Uterus (tissue), 4 donors: ENCODE measurements around the gene FMN2. TPM values are rescaled to one million over a fixed set of nuclear protein-coding genes. Genes with fewer than 3 reads are reported as not detected.

Experiments
- DNase-seq, 2 donors: peaks; one replicate each; pipeline ENCODE4 v3.0.0-alpha.2; 2019 to 2020
- H3K27ac ChIP-seq, 2 donors: fragments of 200-600 bp; sonication (generic); 1 replicate in 1 of 2; 2 replicates in 1 of 2; pipeline ENCODE4 v1.5.1; 2016 to 2018
- H3K27me3 ChIP-seq, 2 donors: fragments of 200-600 bp; sonication (generic); one replicate each; pipeline ENCODE4 v1.5.1; 2018 to 2019; ENCODE audit warnings: control low read depth in 1 of 2
- H3K36me3 ChIP-seq, 2 donors: fragments of 200-600 bp; sonication (generic); one replicate each; pipeline ENCODE4 v1.5.1; 2019; ENCODE audit warnings: control low read depth in 1 of 2
- H3K4me1 ChIP-seq, 2 donors: fragments of 200-600 bp; sonication (generic); one replicate each; pipeline ENCODE4 v1.5.1; 2018 to 2019; ENCODE audit warnings: control low read depth in 1 of 2
- H3K4me3 ChIP-seq, 2 donors: fragments of 200-600 bp; sonication (generic); 1 replicate in 1 of 2; 2 replicates in 1 of 2; pipeline ENCODE4 v1.5.1; 2018 to 2019; ENCODE audit warnings: mild to moderate bottlenecking in 1 of 2
- H3K9me3 ChIP-seq, 2 donors: fragments of 200-600 bp; sonication (generic); one replicate each; pipeline ENCODE4 v1.5.1; 2019; ENCODE audit warnings: control low read depth in 1 of 2
- POLR2A ChIP-seq, 2 donors: fragments of 450-650 bp; IDR thresholded peaks; one replicate each; pipeline ENCODE4 v1.6.1; 2016; ENCODE audit warnings: antibody characterized with exemption in 2 of 2, mild to moderate bottlenecking in 1 of 2, moderate library complexity in 1 of 2
- intact Hi-C: fragments of 100-400 bp; cut with DNase I; formaldehyde crosslinking; loops from one replicate; pipeline ENCODE4 v1.15.1; 2023; ENCODE audit warnings: low total_unique reads
- total RNA-seq, 4 donors: library from RNA; depleted of rRNA in 3 of 4; stranded (reverse); fragments of >200 nt in 3 of 4; gene quantifications; one replicate each; pipeline versions ENCODE4 v1.1.0 to v1.2.4, GENCODE V29; 2014 to 2023
- TF ChIP-seq, protein P1 (sequence below), 4 experiments: fragments of 200-600 bp in 2 of 4; fragments of 450-650 bp in 2 of 4; sonication (generic) in 2 of 4; IDR thresholded peaks; one replicate each; pipeline ENCODE4 v1.5.1; 2016 to 2019; ENCODE audit warnings: antibody characterized with exemption in 4 of 4, mild to moderate bottlenecking in 2 of 4, moderate library complexity in 1 of 4
- donor health status: DM: yes; HTN: yes; CAD: no.

The FMN2 gene
- total RNA-seq, 4 donors from 2014 or later: 1.0 to 6.5 (median 2.3) TPM; not detected in 1

DNA sequence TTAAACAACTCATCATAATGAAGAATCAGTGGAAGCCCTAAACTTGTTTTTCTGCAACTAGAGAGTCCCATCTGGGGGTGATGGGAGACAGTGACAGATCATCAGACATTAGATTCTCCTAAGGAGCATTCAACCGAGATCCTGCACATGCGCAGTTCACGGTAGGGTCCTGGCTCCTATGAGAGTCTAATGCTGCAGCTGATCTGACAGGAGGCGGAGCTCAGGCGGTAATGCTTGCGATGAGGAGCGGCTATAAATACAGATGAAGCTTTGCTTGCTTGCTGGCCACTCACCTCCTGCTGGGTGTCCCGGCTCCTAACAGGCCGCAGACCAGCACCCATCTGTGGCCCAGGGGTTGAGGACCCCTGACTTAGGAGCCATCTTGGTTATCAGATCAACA lies 247.2 kb downstream of the FMN2 start:
- H3K27me3 ChIP-seq: no peaks in the 10 kb centered on the region
- no peaks in the 10 kb centered on the region for H3K36me3 ChIP-seq
- H3K4me1 ChIP-seq: no peaks in the 10 kb centered on the region
- intact Hi-C loops: no loop called here
- no peaks in the 10 kb centered on the region for H3K9me3 ChIP-seq
- no peak overlapping the region for H3K4me3 ChIP-seq
- H3K27ac ChIP-seq: peak overlapping the region in 1 of 2 donors; percentile 75
- no peak for DNase-seq
- TF ChIP-seq, protein P1, sequence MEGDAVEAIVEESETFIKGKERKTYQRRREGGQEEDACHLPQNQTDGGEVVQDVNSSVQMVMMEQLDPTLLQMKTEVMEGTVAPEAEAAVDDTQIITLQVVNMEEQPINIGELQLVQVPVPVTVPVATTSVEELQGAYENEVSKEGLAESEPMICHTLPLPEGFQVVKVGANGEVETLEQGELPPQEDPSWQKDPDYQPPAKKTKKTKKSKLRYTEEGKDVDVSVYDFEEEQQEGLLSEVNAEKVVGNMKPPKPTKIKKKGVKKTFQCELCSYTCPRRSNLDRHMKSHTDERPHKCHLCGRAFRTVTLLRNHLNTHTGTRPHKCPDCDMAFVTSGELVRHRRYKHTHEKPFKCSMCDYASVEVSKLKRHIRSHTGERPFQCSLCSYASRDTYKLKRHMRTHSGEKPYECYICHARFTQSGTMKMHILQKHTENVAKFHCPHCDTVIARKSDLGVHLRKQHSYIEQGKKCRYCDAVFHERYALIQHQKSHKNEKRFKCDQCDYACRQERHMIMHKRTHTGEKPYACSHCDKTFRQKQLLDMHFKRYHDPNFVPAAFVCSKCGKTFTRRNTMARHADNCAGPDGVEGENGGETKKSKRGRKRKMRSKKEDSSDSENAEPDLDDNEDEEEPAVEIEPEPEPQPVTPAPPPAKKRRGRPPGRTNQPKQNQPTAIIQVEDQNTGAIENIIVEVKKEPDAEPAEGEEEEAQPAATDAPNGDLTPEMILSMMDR (IDR thresholded peaks at IDR 0.05): no peak
- TF ChIP-seq POLR2A (IDR thresholded peaks at IDR 0.05): no peak

DNA sequence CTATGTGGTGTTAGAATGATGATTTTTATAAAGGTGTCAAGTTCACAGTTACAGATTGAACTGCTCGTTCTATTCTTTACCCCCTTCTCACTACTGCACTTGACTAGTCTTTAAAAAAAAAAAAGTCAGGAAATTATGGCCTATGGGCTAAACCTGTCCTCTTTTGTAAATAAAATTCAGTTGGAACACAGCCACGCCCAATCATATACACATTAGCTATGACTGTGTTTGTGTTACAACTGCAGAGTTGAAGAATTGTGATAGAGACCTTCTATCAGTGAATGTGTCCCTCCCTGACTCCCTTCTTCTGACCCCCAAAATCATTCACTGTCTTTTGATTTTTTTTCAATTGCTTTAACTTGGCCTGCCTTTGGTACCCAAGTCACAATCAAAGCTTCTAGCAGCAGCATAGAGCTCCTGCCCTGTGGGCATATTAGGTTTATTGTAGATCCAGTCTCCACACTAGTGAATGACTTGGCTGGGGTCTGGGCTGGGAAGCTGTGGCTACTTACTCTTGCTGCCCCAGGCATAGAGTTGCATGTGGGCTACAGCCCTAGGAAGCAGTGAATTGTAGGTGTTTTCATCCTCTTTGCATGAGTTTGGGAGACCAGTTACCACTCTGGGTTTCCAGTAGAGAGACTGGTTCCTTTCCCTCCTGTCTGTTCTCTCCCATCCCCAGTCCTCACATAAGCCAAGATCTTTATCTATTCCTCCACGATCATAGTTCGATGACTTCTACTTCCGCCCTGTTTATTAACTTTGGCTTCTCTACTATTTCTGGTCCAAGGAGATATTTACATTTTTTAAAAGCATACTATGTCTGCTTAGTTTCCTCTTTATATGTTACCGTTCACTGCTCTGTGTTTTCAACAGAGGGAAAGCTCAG lies 249.9 kb downstream of the FMN2 start:
- H3K27ac ChIP-seq: no peak overlapping the region
- DNase-seq: no peak
- no peaks in the 10 kb centered on the region for H3K27me3 ChIP-seq
- intact Hi-C loops: no loop called here
- no peaks in the 10 kb centered on the region for H3K36me3 ChIP-seq
- no peaks in the 10 kb centered on the region for H3K4me1 ChIP-seq
- no peaks in the 10 kb centered on the region for H3K9me3 ChIP-seq
- no peak for TF ChIP-seq POLR2A (IDR thresholded peaks at IDR 0.05)
- TF ChIP-seq, protein P1 (IDR thresholded peaks at IDR 0.05): no peak
- no peak overlapping the region for H3K4me3 ChIP-seq

DNA sequence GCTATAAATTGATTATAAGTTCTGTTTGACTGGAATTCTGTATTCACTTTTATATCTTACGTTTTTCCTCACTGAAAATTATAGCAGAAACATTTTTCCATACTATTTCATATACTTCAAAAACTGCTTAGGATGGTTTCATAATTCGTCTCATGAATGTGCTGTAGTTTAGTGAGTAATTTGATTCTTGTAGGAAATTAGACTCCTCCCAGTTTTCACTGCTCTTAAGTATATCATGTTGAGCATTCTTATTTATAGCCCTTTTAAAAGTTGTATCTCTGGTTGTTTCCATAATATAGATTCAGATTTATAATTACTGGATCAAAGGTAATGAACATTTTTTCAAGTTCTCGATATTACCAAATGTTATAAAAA lies 250.6 kb downstream of the FMN2 start:
- Histone ChIP-seq H3K27me3 (no peaks in the 10 kb centered on the region), H3K4me3 (no peak overlapping the region), H3K36me3 (no peaks in the 10 kb centered on the region), H3K9me3 (no peaks in the 10 kb centered on the region), H3K4me1 (no peaks in the 10 kb centered on the region), H3K27ac (no peak overlapping the region)
- intact Hi-C loops: no loop called here
- no peak for TF ChIP-seq POLR2A (IDR thresholded peaks at IDR 0.05)
- TF ChIP-seq, protein P1 (IDR thresholded peaks at IDR 0.05): no peak
- DNase-seq: no peak

DNA sequence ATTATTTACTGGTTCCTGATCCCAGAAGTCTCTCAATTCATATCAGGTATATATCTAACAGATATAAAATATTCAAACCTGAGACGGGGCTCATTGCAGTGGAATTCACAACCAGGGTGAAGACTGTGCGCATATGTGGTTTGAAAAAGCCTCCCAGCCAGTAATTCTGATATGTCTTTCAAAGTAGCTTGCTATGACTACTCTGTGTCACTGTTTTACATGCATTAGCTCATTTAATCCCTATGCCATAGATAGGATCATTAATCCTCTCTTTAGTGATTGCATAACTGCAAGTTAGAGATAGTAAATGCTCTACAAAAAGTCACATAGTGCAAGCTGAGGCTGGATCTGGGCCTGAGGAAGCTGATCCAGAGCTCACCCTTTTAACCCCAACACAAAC lies 251.4 kb downstream of the FMN2 start:
- no peak for TF ChIP-seq POLR2A (IDR thresholded peaks at IDR 0.05)
- TF ChIP-seq, protein P1 (IDR thresholded peaks at IDR 0.05): no peak
- H3K9me3 ChIP-seq: no peaks in the 10 kb centered on the region
- no peak for DNase-seq
- H3K4me3 ChIP-seq: no peak overlapping the region
- H3K27ac ChIP-seq: peak overlapping the region; percentile 12 to 43
- no peaks in the 10 kb centered on the region for H3K27me3 ChIP-seq
- H3K36me3 ChIP-seq: no peaks in the 10 kb centered on the region
- intact Hi-C loops: no loop called here
- H3K4me1 ChIP-seq: no peaks in the 10 kb centered on the region

DNA sequence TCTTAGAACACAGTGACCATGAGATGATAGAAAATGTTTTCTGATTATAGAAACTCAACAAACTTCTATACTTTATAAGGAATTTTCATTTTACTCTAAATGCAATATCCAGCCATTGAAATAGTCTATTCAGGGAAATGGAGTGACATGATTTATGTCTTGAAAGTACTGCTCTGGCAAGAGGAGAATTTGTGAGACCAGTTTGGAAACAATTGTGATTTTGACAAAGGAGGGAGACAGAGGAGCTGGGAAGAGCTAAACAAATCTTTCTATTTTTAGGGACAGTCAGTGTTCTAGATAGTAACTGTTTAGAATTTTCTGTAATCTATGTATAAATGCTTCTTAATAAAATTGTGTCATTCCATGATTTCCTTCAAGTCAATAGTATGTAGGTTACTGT lies 252.3 kb downstream of the FMN2 start:
- intact Hi-C loops: no loop called here
- H3K4me3 ChIP-seq: no peak overlapping the region
- no peak for TF ChIP-seq POLR2A (IDR thresholded peaks at IDR 0.05)
- TF ChIP-seq, protein P1 (IDR thresholded peaks at IDR 0.05): no peak
- H3K27me3 ChIP-seq: no peaks in the 10 kb centered on the region
- peak overlapping the region in 1 of 2 donors; percentile 43 for H3K27ac ChIP-seq
- H3K9me3 ChIP-seq: no peaks in the 10 kb centered on the region
- no peaks in the 10 kb centered on the region for H3K4me1 ChIP-seq
- no peak for DNase-seq
- H3K36me3 ChIP-seq: no peaks in the 10 kb centered on the region
